MM.1S (cell line): Measurements from ENCODE around the gene SFT2D3.

Experiments
- DNase-seq: peaks from one replicate; pipeline ENCODE4 v3.0.0-alpha.2; 2015
- H2AFZ ChIP-seq: fragments of 300-600 bp; sonication (generic); 2 replicates; pipeline ENCODE4 v1.6.0; 2016; ENCODE audit warnings: antibody characterized with exemption, low read length
- H3F3A ChIP-seq: fragments of 300-600 bp; sonication (generic); 2 replicates; pipeline ENCODE4 v1.6.1; 2016; ENCODE audit warnings: mild to moderate bottlenecking, antibody characterized with exemption, low read length, moderate library complexity, mixed read lengths; ENCODE audit not compliant: insufficient read depth
- H3K27ac ChIP-seq: fragments of 300-600 bp; sonication (generic); 2 replicates; pipeline ENCODE4 v1.5.1; 2016; ENCODE audit warnings: mild to moderate bottlenecking, low read length
- H3K27me3 ChIP-seq: fragments of 300-600 bp; sonication (generic); replicated peaks from 2 replicates; pipeline ENCODE4 v1.6.0; 2016; ENCODE audit warnings: low read length; ENCODE audit not compliant: insufficient read depth
- H3K36me3 ChIP-seq: fragments of 300-600 bp; sonication (generic); replicated peaks from 2 replicates; pipeline ENCODE4 v1.6.1; 2016; ENCODE audit warnings: mild to moderate bottlenecking, low read length, mixed read lengths; ENCODE audit not compliant: insufficient read depth
- H3K4me1 ChIP-seq: fragments of 300-600 bp; sonication (generic); 2 replicates; pipeline ENCODE4 v1.6.1; 2016; ENCODE audit warnings: low read length, mixed read lengths
- H3K4me2 ChIP-seq: fragments of 300-600 bp; sonication (generic); 2 replicates; pipeline ENCODE4 v1.6.0; 2016; ENCODE audit warnings: low read depth, low read length
- H3K4me3 ChIP-seq: fragments of 300-600 bp; sonication (generic); 2 replicates; pipeline ENCODE4 v1.5.1; 2016; ENCODE audit warnings: low read length, mixed read lengths
- H3K79me2 ChIP-seq: fragments of 300-600 bp; sonication (generic); 2 replicates; pipeline ENCODE4 v1.6.1; 2016; ENCODE audit warnings: mixed run types, low read length, mixed read lengths
- H3K9ac ChIP-seq: fragments of 300-600 bp; sonication (generic); 2 replicates; pipeline ENCODE4 v1.6.1; 2016; ENCODE audit warnings: low read length, mixed read lengths
- H3K9me2 ChIP-seq: fragments of 300-600 bp; sonication (generic); replicated peaks from 2 replicates; pipeline ENCODE4 v1.6.1; 2016; ENCODE audit warnings: mild to moderate bottlenecking, low read length, mixed read lengths; ENCODE audit not compliant: insufficient read depth
- H3K9me3 ChIP-seq: fragments of 300-600 bp; sonication (generic); replicated peaks from 2 replicates; pipeline ENCODE4 v1.6.1; 2016; ENCODE audit warnings: mild to moderate bottlenecking, low read length, mixed read lengths; ENCODE audit not compliant: insufficient read depth
- H4K20me1 ChIP-seq: fragments of 300-600 bp; sonication (generic); 2 replicates; pipeline ENCODE4 v1.6.1; 2016; ENCODE audit warnings: mild to moderate bottlenecking, low read length, moderate library complexity, mixed read lengths; ENCODE audit not compliant: insufficient read depth
- EZH2 ChIP-seq: fragments of 300-600 bp; sonication (generic); optimal IDR thresholded peaks from 2 replicates; pipeline ENCODE3; 2017; ENCODE audit warnings: low read depth, mild to moderate bottlenecking, antibody characterized with exemption, low read length, mixed read lengths
- EZH2phosphoT487 ChIP-seq: fragments of 300-600 bp; sonication (generic); IDR thresholded peaks from 2 replicates; pipeline ENCODE4 v1.6.1; 2018; ENCODE audit warnings: antibody characterized with exemption, low read length
- TF ChIP-seq, protein P1 (sequence below): fragments of 300-600 bp; sonication (generic); IDR thresholded peaks from 2 replicates; pipeline ENCODE4 v1.5.1; 2016; ENCODE audit warnings: antibody characterized with exemption, low read length, mixed read lengths

SFT2D3 gene

DNA sequence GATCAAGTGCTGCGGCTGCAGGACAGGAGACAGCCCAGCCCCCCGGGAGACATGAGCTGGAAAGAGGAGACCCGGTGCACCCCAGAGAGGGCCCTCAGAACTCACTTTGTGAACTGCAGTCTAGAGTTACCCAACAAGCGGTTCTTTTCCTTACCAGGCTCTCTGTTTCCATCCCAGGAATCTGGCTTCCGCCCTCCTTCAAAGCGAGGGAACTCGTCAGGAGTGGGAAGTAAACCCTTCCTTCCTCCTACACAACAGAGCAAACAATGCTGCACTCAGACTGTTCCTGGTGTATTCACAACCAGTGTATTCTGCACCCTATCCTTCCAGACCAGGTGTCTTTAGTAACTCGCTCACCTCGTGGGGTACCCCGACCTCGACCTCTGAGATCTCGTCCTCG, 8.0 kb downstream of the SFT2D3 start:
- H4K20me1 ChIP-seq = no peaks in the 10 kb centered on the region
- no peak overlapping the region for H3K9ac ChIP-seq
- H2AFZ ChIP-seq = no peak overlapping the region
- TF ChIP-seq, protein P1, sequence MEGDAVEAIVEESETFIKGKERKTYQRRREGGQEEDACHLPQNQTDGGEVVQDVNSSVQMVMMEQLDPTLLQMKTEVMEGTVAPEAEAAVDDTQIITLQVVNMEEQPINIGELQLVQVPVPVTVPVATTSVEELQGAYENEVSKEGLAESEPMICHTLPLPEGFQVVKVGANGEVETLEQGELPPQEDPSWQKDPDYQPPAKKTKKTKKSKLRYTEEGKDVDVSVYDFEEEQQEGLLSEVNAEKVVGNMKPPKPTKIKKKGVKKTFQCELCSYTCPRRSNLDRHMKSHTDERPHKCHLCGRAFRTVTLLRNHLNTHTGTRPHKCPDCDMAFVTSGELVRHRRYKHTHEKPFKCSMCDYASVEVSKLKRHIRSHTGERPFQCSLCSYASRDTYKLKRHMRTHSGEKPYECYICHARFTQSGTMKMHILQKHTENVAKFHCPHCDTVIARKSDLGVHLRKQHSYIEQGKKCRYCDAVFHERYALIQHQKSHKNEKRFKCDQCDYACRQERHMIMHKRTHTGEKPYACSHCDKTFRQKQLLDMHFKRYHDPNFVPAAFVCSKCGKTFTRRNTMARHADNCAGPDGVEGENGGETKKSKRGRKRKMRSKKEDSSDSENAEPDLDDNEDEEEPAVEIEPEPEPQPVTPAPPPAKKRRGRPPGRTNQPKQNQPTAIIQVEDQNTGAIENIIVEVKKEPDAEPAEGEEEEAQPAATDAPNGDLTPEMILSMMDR = no peak
- TF ChIP-seq EZH2 (no peak), EZH2phosphoT487 (no peak)
- no peaks in the 10 kb centered on the region for H3K27me3 ChIP-seq
- H3K27ac ChIP-seq = no peak overlapping the region
- no peaks in the 10 kb centered on the region for H3K9me3 ChIP-seq
- no peak overlapping the region for H3K4me2 ChIP-seq
- DNase-seq = no peak
- H3K4me3 ChIP-seq = no peak overlapping the region
- H3K4me1 ChIP-seq = peaks cover 11% of the 10 kb centered on the region
- peaks cover 12% of the 10 kb centered on the region; the same call in 1 of the 2 replicates for H3K79me2 ChIP-seq
- H3K9me2 ChIP-seq = no peaks in the 10 kb centered on the region
- H3K36me3 ChIP-seq = no peaks in the 10 kb centered on the region
- peaks cover 15% of the 10 kb centered on the region for H3F3A ChIP-seq

DNA sequence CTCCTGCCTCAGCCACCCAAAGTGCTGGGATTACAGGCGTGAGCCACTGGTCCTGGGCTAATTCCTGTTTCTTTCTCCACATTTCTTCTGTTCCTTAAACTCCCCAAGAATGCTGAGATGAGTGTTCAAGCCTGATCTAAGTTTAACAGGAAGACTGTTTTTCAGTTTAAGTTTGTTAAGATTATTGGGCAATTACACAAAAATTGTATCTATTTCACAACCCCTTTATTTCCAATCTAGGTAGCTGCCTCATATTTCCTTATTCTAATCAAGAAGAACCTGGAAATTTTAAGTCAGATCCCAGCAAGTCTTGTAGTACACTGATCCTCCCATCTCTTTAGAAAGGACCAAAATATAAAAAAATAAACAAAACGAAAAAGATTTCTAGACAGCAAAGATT, 11.7 kb downstream of the SFT2D3 start:
- Histone ChIP-seq H3K27me3 (no peaks in the 10 kb centered on the region), H3K4me3 (no peak overlapping the region), H3K9ac (no peak overlapping the region), H3K9me3 (no peaks in the 10 kb centered on the region), H3K9me2 (no peaks in the 10 kb centered on the region), H3F3A (no peaks in the 10 kb centered on the region), H4K20me1 (no peaks in the 10 kb centered on the region), H3K27ac (no peak overlapping the region), H3K4me2 (no peak overlapping the region), H3K4me1 (no peaks in the 10 kb centered on the region), H2AFZ (no peak overlapping the region), H3K36me3 (no peaks in the 10 kb centered on the region), H3K79me2 (no peaks in the 10 kb centered on the region)
- TF ChIP-seq, protein P1 = no peak
- no peak for TF ChIP-seq EZH2phosphoT487
- no peak for TF ChIP-seq EZH2
- DNase-seq = no peak

DNA sequence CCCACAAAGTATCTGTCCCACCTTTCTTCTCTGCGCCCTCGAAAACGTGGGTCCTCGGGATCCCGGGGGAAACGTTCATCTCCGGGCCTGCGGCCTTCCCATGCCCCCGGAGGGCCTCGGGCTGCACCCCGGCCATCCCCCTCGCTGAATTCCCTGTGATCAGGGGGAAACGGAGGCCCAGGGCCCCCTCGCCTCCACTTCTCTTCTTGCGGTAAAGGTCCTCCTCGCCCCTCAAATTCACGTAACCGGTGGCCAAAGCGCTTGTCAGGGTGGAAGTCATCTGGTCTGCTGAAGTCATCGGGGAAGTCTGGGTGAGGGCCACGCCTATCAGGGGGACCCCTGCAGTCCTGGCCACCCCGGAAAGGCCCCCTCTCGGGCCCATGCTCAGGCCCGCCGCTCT, 12.3 kb downstream of the SFT2D3 start:
- Histone ChIP-seq H3K27ac (no peak overlapping the region), H3K9me2 (no peaks in the 10 kb centered on the region), H2AFZ (no peak overlapping the region), H4K20me1 (no peaks in the 10 kb centered on the region), H3K9me3 (no peaks in the 10 kb centered on the region), H3F3A (no peaks in the 10 kb centered on the region), H3K79me2 (no peaks in the 10 kb centered on the region), H3K4me2 (no peak overlapping the region), H3K4me3 (no peak overlapping the region), H3K4me1 (no peaks in the 10 kb centered on the region), H3K27me3 (no peaks in the 10 kb centered on the region), H3K9ac (no peak overlapping the region), H3K36me3 (no peaks in the 10 kb centered on the region)
- TF ChIP-seq, protein P1 = no peak
- TF ChIP-seq EZH2phosphoT487 (no peak), EZH2 (no peak)
- DNase-seq = no peak
